HS-27A (cell line): Measurements from ENCODE around the gene SRP68.
"Not testable (repeated sequence)": the region's sequence is repeated elsewhere in the genome, so short reads cannot be mapped to it uniquely, and the experiment has no call there.

Source experiments
- DNase-seq: peaks from one replicate; pipeline ENCODE4 v3.0.0-alpha.2; 2012; ENCODE audit warnings: low read depth, missing footprints

Gene SRP68

DNA sequence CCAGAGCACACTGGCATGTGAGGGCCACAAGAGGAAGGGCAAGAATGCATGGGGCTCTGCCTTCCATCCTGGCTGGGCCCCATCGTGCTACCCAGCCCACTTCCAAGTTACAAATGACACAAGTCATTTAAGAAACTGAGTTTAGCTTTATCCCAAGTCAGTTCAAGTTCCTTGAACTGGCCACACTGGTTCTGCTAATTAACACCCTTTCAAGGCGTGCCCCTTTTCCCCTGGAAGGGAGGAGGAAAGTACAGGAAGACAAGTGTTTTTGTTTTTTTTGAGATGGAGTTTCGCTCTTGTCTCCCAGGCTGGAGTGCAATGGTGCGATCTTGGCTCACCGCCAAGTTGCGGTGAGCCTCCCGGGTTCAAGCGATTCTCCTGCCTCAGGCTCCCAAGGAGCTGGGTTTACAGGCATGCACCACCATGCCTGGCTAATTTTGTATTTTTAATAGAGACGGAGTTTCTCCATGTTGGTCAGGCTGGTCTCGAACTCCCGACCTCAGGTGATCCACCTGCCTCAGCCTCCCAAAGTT, 27.8 kb downstream of the SRP68 start:
- DNase-seq: not testable (repeated sequence)

DNA sequence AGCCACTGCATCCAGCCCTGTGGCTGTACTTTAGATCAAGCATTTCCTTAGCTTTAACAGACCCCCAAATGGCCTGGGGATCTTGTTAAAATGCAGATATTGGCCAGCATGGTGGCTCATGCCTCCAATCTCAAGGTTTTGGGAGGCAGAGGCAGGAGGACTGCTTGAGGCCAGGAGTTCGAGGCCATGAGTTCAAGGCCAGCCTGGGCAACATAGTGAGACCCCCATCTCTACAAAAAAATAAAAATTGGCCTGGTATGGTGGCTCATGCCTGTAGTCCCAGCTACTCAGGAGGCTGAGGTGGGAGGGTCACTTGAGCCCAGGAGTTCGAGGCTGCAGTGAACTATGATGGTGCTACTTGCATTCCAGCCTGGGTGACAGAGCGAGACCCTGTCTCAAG, 29.4 kb downstream of the SRP68 start:
- not testable (repeated sequence) for DNase-seq

DNA sequence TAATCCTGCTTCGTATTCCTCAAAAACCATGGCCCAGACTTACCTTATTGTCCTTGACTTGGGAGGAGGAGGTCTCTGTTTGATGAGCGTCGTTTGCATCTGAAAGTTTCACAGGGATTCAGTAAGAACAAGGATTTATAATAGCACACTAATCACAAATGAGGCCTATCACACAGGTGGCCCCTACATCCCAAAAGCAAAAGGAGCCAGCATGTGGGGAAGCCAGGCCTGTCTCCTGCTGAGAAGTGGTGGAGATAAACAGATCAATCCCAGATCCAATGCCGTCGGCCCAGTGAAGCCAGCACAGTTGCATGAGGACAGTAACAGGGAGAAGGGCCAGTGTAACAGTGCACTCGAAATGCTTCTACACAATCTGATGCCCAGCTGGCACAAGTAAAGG, 31.9 kb downstream of the SRP68 start:
- no peak for DNase-seq

DNA sequence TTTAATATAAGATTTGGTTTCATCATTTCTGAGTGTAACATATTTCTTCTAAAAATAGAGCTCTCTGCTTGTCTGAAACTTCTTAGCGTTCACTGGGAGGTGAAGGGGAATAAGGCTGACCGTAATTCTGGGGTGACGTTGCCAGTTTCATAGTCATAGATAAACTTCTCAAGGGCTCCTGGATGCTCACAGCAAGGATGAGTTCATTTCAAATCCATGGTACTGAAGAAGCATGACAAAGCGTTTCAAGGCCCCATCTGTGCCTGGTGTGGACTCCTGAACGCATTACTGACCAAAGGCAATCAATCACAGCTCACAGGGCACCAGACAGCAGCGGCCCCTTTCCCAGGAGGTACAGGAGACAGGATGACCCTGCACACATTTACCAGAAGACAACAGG, 33.2 kb downstream of the SRP68 start:
- no peak for DNase-seq

DNA sequence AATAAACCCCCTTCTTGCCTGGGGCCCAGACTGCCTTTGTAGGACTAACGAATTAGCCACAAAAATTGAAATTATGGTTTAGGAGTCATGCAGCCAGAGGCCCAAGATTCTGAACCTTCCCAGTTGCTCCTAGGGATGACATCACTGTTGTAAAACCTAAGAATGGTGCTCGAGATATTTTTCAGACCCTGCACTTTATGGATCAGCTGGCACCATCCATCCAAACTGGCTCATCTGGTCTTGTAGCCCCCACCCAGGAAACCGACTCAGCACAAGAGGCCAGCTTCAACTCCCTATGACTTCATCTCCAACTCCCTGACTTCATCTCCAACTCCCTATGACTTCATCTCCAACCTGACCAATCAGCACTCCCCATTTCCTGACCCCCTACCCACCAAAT, 34.3 kb downstream of the SRP68 start:
- DNase-seq: no peak

DNA sequence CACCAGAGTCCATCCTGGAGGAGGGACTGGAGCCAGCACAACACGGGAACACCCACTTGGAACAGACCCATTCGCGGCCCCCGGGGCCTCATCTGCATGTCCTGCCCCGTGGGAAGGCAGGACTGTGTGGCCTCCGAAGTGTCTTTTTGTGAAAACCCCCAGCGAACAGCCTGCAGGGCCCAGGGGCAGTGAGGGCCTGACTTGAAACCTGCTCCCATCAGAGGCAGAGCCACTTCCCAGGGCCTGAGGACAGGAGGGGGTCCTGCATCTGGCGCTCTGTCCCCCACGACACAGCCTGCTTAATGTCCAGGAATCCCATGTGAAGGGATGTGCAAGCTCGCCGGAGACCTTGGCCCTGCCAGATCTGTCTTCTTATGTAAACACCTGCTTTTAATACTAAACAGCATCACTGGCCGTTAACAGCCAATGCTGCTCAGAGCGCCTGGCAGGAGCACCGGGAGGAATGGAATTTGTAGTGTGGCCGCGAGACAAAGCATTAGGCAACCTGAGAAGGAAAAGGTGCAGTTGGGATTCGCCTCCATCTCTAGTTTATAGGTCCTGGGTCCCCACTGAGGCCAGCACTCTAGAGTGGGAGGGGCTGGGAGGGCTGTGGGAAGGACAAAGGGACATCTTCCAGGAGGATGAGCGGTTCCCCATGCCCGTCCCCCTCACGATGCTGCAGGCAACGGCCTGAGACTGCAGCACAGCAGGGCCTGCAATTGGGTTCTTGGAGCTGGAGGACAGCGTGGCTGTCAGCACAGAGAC, 35.6 kb downstream of the SRP68 start:
- no peak for DNase-seq

DNA sequence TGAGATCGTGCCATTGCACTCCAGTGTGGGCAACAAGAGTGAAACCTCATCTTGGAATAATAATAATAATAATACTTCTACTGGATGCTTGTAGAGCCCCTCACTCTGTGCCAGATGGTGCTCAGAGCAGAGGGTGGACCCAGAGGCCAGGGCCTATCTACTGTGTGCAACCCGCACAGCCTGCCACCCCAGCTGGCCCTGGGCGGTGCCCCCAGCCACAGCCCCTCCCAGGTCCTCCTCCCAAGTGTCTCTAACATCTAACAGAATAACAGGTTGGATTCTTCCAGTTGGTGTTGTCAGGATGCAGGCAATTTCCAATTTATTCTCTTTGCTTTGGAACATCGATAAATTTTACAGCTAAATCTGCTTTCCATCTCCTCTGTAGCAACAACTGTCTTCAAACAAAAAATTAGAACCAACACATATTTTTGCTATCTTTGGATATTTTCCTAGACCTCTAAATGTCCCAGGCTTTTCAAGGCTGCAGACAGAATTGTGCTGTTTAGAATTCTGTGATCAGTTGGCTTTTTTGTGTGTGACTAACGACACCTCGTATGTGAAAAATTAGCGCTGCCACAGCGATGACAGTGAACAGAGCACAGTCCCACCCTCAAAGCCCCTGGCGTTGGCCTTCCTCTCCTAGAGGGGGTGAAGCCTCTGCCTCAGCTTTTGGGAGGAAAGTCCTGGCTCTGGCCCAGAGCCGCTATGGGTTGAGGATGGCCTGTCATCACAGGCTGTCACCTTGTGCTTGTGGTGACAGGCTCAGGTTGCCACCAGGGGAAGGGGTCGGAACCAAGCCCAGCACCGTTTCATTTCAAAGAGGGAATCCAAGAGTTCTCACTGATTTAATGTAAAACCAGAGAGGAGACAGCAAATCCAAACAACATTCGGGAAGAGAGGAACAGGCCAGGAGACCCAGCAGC, 37.6 kb downstream of the SRP68 start:
- DNase-seq: no peak

DNA sequence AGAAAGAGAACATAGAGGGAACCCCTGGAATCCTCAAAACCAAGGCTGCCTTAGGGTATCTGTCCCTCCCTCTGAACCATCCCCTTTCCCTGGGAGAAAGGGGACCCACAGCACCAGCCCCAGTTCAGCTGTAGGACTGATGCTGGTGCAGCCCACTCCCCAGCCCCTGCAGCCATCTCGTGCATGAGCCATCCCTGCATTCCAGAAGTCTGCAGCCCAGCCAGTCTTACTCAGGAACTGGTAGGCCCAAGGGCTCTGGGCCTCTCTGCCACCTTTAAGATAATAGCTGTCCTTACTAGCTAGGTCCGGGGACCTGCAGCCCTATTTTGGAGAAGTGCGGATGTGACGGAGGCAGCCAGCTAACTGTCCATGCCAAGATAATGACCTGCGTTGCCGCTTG, 39.2 kb downstream of the SRP68 start:
- no peak for DNase-seq

DNA sequence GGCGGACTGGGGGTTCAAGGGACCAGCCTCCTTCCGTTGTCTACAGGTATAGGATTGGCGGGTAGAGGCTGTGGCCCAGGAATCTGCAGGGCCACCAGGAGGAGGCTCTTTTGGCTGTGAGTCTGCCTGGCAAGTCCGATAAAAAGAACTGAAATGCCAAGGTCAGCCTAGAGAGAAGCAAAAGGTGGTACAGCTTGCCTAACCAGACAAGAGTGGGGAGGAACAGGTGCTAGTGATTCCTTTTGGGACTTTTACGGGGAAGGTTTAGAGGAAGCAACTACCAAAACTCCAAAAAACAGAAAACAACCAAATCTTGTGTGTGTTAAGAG, 39.6 kb downstream of the SRP68 start:
- DNase-seq: no peak

DNA sequence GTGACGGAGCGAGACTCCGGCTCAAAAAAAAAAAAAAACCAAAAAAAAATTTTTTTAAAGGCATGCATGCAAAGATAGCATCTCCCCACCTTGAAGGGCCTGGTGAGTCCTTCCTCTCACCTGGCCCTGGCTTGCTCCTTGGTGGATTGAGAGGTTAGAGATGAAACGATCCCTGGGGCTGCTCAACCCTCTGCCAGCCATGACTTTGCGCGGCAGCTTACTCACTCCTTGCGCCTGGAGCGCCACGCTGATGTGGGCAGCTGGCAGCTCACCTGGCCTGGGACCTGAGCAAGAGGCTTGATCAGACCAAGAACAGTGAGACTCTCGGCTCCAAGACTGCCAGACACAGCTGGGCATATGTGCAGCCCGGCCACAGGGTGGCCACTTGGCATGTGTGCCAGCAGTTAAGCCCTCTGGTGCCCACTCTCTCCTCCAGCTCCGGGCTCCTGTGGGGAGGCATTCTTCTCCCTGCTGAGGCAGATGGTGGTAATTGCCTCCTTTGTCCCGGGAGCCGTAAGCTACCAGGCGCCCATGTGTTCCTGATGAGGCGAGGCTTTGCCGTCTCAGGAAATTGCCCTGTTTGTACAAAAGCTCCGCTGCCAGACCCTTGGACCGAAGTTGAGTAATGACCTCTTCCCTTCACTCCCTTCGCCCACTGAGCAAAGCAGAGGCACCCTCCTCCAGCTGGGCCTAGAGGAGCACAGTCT, 40.1 kb downstream of the SRP68 start:
- no peak for DNase-seq

DNA sequence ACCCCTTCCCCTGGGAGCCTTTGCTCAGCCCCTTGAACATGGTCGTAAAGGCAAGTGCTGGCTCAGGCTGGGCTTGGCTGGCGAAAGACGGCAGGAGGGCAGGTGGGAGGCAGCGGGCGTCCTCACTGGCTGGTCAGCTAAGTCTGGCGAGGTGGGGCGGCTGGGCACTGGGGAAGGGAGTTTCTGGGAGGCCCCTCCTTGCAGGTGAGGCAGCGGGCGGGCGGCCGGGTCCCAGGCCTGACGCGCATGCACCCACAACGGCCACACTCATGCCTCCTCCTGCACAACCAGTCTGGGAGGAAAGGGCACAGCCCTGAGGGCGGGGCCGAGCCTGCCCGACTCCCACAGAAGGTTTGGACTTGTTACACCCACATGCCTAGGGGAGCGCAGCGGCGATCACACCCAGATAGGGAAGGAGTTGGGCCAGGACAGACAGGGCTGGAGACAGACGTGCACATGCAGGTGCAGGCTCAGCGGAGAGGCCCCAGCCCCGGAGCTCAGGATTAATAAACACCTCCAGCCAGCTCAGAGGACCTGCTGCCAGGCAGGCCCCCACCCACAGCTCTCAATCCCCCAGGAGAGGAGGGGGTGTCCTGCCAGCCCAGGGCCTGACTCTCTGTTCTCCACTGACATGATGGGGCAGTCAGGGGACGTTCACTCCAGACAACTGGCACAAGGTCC, 45.0 kb downstream of the SRP68 start, which contains the start of gene EVPL:
Gene EVPL (minus strand): TSS at position 148 of the 681 bp plus-strand sequence. CDS start 108 bp downstream, at position 40.
- no peak for DNase-seq

DNA sequence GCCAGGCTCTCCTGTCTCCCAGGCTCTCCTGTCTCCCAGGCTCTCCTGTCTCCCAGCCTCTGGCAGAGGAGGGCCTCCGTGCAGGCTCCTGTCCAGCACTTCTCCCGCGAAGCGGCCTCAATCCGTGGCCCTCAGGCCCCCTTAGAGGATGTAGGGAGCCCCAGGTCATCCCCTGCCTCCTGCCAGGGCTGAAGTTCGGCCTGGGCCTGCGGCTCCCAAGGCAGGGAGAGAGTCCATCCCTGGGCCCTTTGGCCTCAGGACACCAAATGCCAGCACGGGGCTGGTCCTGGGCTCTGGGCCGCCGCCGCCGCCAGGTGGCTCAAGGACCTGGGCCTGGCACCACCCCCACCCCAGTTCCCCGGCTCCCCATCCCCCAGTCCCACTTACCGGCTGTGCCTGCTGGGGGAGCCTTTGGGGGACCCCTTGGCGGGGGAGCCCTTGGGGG, 45.6 kb downstream of the SRP68 start:
- DNase-seq: no peak

DNA sequence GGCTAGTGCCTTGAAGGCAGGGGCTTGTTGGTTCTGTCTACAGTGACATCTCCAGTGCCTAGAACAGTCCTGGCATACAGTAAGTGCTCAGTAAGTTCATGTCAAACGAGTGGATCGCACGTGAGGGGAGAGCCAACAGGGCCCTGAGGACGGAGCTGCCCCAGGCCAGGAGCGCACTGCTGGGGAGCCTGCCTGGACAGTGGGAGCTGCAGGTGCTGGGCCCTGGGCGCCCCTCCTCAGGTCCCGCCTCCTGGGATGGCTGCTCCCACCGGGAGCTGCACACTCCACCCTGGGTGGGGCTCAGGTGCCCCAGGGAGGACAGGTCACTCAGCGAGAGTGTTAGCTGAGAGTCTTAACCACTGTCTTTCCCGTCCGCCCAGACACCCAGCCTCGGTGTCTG, 47.0 kb downstream of the SRP68 start:
- no peak for DNase-seq

DNA sequence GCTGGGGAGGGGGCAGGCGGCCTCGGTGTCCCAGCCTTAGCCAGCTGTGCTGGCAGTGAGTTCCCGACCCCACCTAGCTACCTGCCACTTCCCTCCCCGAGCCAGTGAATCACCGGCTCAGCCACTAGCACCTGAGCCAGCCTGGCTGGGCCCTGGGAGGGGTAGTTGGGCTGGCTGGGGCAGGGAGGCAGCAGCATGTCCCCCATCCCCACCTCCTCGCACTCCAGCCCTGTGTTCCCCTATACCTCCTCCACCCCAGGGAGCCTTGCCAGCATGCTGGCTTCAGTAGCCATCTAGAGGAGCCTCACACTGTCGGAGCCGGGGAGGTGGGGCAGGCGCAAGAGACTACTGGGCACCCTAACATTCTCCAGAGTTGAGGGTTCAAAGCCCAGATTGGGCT, 48.0 kb downstream of the SRP68 start:
- DNase-seq: no peak

DNA sequence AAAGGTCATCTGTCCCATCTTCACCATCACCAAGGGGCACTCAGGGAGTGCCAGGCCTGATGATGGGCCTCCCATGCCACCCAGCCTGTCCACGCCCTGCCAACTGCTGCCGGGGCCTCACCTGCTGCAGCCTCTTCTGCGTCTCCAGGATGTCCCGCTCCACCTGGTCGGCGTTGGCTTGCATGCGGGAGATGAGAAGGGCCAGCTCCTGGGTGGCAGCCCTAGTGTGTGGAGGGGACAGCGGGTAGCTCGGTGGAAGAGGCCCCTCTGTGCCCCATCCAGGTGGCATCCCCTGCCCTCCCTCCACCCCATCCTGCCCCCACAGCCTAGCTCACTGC, 48.4 kb downstream of the SRP68 start:
- DNase-seq: no peak

DNA sequence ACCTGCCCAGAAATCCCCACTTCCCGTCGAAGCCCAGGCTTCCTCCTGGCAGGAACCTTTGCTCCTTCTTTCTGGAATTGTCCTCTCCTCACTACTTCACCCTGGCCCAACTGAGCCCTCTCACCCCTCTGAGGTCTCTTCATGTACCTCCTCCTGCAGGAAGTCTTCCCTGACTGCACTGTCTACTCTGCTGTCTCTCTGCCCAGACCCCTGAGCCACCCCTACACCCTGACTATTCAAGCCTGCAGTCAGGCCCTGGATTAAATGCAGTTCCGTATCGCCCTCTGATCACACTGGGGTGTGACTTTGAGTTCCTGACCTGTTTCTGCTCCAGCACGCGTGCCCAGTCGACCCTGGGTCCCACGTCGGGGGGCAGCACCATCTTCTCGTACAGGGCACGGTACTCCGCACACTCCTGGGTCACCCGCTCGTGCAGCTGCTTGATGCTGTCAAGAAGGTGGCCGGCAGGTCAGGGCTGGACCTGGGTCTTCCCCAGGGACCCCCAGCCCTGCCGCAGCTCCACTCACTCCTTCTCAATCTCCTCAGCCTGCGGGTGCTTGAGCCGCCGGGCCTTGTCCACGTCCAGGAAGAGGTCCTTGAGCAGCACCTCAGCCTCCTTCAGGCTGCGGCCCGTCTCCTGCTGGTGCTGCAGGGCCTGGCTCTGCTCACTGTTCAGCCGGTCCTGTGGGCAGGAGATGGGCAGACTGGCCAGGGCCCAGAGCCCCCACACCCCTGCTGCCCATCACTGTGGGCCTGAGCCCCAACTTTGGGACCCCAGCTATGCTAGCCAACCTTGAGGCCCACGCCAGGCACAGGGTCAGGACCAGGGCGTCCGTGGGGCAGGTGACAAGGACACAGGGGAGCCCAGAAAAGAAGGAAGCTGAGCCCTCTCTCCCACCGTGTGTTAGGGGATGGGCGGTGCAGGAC, 49.1 kb downstream of the SRP68 start:
- no peak for DNase-seq

DNA sequence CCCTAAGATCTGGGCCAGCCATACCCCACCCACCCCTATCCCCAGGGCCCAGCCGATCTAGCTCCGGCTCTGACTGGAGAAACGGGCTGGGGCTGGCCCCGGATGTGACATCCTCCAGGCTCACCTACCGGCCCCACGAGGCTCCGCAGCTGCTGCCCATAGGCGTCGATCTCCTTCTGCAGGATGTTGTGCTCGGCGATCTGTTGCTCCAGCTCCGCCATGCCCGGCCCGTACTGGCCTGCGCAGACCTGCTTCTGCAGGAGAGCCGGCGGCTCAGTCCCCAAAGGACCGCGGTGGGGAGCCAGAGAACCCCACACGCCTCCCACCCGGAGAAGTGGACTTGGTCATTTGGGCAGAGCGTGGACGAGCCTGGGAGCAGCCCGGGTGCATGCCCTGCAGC, 50.0 kb downstream of the SRP68 start:
- DNase-seq: no peak

DNA sequence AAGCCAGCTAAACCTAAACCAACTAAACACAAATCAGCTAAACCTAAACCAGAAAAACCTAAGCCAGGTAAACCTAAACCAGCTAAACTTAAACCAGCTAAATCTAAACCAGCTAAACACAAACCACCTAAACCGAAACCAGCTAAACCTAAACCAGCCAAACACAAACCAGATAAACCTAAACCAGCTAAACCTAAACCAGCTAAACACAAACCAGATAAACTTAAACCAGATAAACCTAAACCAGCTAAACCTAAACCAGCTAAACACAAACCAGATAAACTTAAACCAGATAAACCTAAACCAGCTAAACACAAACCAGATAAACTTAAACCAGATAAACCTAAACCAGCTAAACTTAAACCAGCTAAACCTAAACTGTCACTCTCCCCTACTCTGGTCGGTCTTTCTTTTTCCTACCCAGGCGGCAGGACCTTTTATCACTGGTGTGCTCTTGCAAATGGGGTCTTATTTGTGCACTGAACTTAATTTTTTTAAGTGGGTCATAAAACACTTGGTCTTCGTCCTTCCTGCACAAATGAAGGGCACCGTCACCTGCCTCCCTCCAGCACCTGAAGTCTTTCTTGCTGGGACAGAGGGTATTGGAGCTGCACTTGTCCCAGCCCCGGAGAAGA, 52.4 kb downstream of the SRP68 start:
- DNase-seq: no peak

DNA sequence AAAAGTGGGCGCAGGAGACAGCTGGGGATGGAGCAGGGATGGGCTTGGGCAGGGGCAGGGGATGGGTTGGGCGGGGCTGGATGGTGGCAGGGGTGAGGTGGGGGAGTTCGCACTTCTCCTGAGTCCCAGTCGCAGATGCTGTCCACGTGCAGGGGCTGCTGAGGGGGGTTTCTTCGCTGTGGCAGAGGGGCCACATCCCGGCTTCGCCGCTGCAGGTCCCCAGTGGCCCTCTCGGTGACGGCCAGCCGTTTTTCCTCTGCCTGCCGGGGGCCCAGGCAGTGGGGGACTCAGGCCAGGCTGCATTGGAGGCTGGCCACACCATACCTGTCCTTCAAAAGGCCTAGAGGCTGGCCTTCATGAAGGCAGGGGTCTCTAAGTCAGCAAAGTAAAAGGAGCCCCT, 53.5 kb downstream of the SRP68 start:
- DNase-seq: no peak

DNA sequence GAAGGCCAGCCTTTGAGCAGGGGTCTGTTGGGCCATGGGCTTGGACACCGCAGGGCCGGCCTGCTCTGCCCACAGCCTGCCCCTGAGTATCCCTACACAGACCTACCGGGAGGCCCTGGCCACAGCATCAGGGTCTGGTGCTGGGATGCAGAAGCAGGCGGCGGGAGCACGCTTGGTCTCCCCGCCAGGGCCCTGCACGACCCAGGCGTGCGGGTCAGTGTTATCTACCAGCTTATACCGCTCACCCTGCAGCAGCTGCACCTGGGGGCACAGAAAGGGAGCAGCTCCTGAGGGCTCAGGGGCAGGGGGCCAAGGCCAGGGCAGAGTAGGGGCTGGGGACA, 54.0 kb downstream of the SRP68 start:
- DNase-seq: no peak
